Activated naive CD8-positive, alpha-beta T cell treated with anti-CD3 and anti-CD28 coated beads, Interleukin-2, amount 10 ng/mL, durations not matched to agents 7 days and 5 days (primary cell): ENCODE results near the gene LRCH1. TPM values are rescaled to one million over a fixed set of nuclear protein-coding genes. Genes with fewer than 3 reads are reported as not detected.

ENCODE experiments used
- ATAC-seq: fragments of 150-1000 bp; cut with Tn5 transposase; one replicate; pipeline ENCODE4 v1.10.0; 2021; ENCODE audit warnings: low read depth, moderate library complexity
- POLR2A ChIA-PET: fragments of 350-600 bp; sonication (Branson Sonifier 250); formaldehyde crosslinking; loops from one replicate; lab custom pipeline; 2021; ENCODE audit warnings: antibody characterized with exemption; lab: Charles Lee
- DNase-seq: peaks from one replicate; pipeline ENCODE4 v3.0.0; 2021
- H3K27ac Mint-ChIP-seq: one replicate; pipeline ENCODE4 v1.8.0; 2022; ENCODE audit warnings: mild to moderate bottlenecking, mixed read lengths
- H3K27me3 Mint-ChIP-seq: one replicate; pipeline ENCODE4 v1.8.0; 2022; ENCODE audit warnings: mild to moderate bottlenecking, moderate library complexity, mixed read lengths
- H3K36me3 Mint-ChIP-seq: one replicate; pipeline ENCODE4 v1.8.0; 2021; ENCODE audit warnings: mild to moderate bottlenecking, mixed read lengths
- H3K4me1 Mint-ChIP-seq: one replicate; pipeline ENCODE4 v1.8.0; 2021; ENCODE audit warnings: mixed read lengths
- H3K4me3 Mint-ChIP-seq: one replicate; pipeline ENCODE4 v1.8.0; 2022; ENCODE audit warnings: mild to moderate bottlenecking, moderate library complexity, mixed read lengths
- H3K9me3 Mint-ChIP-seq: one replicate; pipeline ENCODE4 v1.8.0; 2021; ENCODE audit warnings: mixed read lengths
- total RNA-seq, 2 experiments: library from RNA; stranded (reverse); gene quantifications; one replicate each; pipeline ENCODE4 v1.2.3, GENCODE V29; 2021

LRCH1 gene
- total RNA-seq, 2 experiments from 2014 or later, result 18.5 to 18.9 TPM

- Mint-ChIP-seq H3K4me1 (peaks cover 3% of the 10 kb centered on the region), H3K36me3 (no peaks in the 10 kb centered on the region), H3K9me3 (peaks cover 2% of the 10 kb centered on the region), H3K4me3 (no peak overlapping the region), H3K27ac (no peak overlapping the region), H3K27me3 (peaks cover 3% of the 10 kb centered on the region)
- ATAC-seq (no peak), DNase-seq (no peak)
- POLR2A ChIA-PET, result no interaction called here
Observed at GRCh38 chr13:46523972-46524752, 28.8 kb upstream of the LRCH1 start.

- ATAC-seq, result no peak
- POLR2A ChIA-PET, result no interaction called here
- no peaks in the 10 kb centered on the region for H3K4me1 Mint-ChIP-seq
- H3K4me3 Mint-ChIP-seq, result no peak overlapping the region
- H3K36me3 Mint-ChIP-seq, result no peaks in the 10 kb centered on the region
- no peak for DNase-seq
- peaks cover 3% of the 10 kb centered on the region for H3K27me3 Mint-ChIP-seq
- peaks cover 2% of the 10 kb centered on the region for H3K9me3 Mint-ChIP-seq
- H3K27ac Mint-ChIP-seq, result no peak overlapping the region
Observed at GRCh38 chr13:46526100-46526735, 26.8 kb upstream of the LRCH1 start.

GRCh38 chr13:46526740-46527139, 26.2 kb upstream of the LRCH1 start:
- no peaks in the 10 kb centered on the region for H3K9me3 Mint-ChIP-seq
- DNase-seq (no peak), ATAC-seq (no peak)
- H3K27me3 Mint-ChIP-seq, result peaks cover 3% of the 10 kb centered on the region
- no peaks in the 10 kb centered on the region for H3K36me3 Mint-ChIP-seq
- H3K4me3 Mint-ChIP-seq, result no peak overlapping the region
- no peak overlapping the region for H3K27ac Mint-ChIP-seq
- POLR2A ChIA-PET, result no interaction called here
- H3K4me1 Mint-ChIP-seq, result no peaks in the 10 kb centered on the region

- DNase-seq (no peak), ATAC-seq (no peak)
- Mint-ChIP-seq H3K4me1 (no peaks in the 10 kb centered on the region), H3K9me3 (no peaks in the 10 kb centered on the region), H3K27me3 (peaks cover 3% of the 10 kb centered on the region), H3K36me3 (no peaks in the 10 kb centered on the region), H3K27ac (no peak overlapping the region), H3K4me3 (no peak overlapping the region)
- POLR2A ChIA-PET, result no interaction called here
Observed at GRCh38 chr13:46527237-46527636, 25.7 kb upstream of the LRCH1 start.

- H3K4me1 Mint-ChIP-seq, result no peaks in the 10 kb centered on the region
- no peaks in the 10 kb centered on the region for H3K9me3 Mint-ChIP-seq
- DNase-seq (no peak), ATAC-seq (no peak)
- no peaks in the 10 kb centered on the region for H3K36me3 Mint-ChIP-seq
- H3K27me3 Mint-ChIP-seq, result peaks cover 4% of the 10 kb centered on the region
- H3K27ac Mint-ChIP-seq, result no peak overlapping the region
- no peak overlapping the region for H3K4me3 Mint-ChIP-seq
- POLR2A ChIA-PET, result no interaction called here
Observed at GRCh38 chr13:46529216-46529919, 23.6 kb upstream of the LRCH1 start.

GRCh38 chr13:46530084-46530935, 22.7 kb upstream of the LRCH1 start:
- H3K36me3 Mint-ChIP-seq, result no peaks in the 10 kb centered on the region
- H3K4me1 Mint-ChIP-seq, result no peaks in the 10 kb centered on the region
- ATAC-seq, result no peak
- H3K27ac Mint-ChIP-seq, result no peak overlapping the region
- H3K9me3 Mint-ChIP-seq, result no peaks in the 10 kb centered on the region
- POLR2A ChIA-PET, result no interaction called here
- H3K27me3 Mint-ChIP-seq, result peaks cover 4% of the 10 kb centered on the region
- no peak for DNase-seq
- no peak overlapping the region for H3K4me3 Mint-ChIP-seq

- Mint-ChIP-seq H3K27ac (no peak overlapping the region), H3K36me3 (no peaks in the 10 kb centered on the region), H3K9me3 (no peaks in the 10 kb centered on the region), H3K4me3 (no peak overlapping the region), H3K27me3 (peaks cover 4% of the 10 kb centered on the region), H3K4me1 (no peaks in the 10 kb centered on the region)
- ATAC-seq (no peak), DNase-seq (no peak)
- POLR2A ChIA-PET, result no interaction called here
Observed at GRCh38 chr13:46531953-46532352, 21.0 kb upstream of the LRCH1 start.

GRCh38 chr13:46535002-46535401, 18.0 kb upstream of the LRCH1 start:
- Mint-ChIP-seq H3K9me3 (no peaks in the 10 kb centered on the region), H3K36me3 (no peaks in the 10 kb centered on the region), H3K4me1 (no peaks in the 10 kb centered on the region), H3K27me3 (peaks cover 4% of the 10 kb centered on the region), H3K27ac (no peak overlapping the region), H3K4me3 (no peak overlapping the region)
- ATAC-seq (no peak), DNase-seq (no peak)
- POLR2A ChIA-PET, result no interaction called here

GRCh38 chr13:46535825-46536224, 17.1 kb upstream of the LRCH1 start:
- Mint-ChIP-seq H3K27ac (no peak overlapping the region), H3K27me3 (peaks cover 4% of the 10 kb centered on the region), H3K4me3 (no peak overlapping the region), H3K9me3 (no peaks in the 10 kb centered on the region), H3K36me3 (no peaks in the 10 kb centered on the region), H3K4me1 (no peaks in the 10 kb centered on the region)
- ATAC-seq, result no peak
- POLR2A ChIA-PET, result no interaction called here
- no peak for DNase-seq

- Mint-ChIP-seq H3K27ac (no peak overlapping the region), H3K36me3 (no peaks in the 10 kb centered on the region), H3K27me3 (peaks cover 4% of the 10 kb centered on the region), H3K4me3 (no peak overlapping the region), H3K9me3 (no peaks in the 10 kb centered on the region), H3K4me1 (no peaks in the 10 kb centered on the region)
- no peak for ATAC-seq
- DNase-seq, result no peak
- POLR2A ChIA-PET, result no interaction called here
Observed at GRCh38 chr13:46536341-46536740, 16.6 kb upstream of the LRCH1 start.

- no peaks in the 10 kb centered on the region for H3K9me3 Mint-ChIP-seq
- no peak for ATAC-seq
- DNase-seq, result no peak
- H3K4me1 Mint-ChIP-seq, result peaks cover 6% of the 10 kb centered on the region
- no peak overlapping the region for H3K27ac Mint-ChIP-seq
- no peaks in the 10 kb centered on the region for H3K27me3 Mint-ChIP-seq
- no peaks in the 10 kb centered on the region for H3K36me3 Mint-ChIP-seq
- H3K4me3 Mint-ChIP-seq, result no peak overlapping the region
- POLR2A ChIA-PET, result interaction anchor here (0.7 kb wide), 1 partner anchor 374 kb away, joined by 3 read pairs; no protein-coding TSS in a partner anchor
Observed at GRCh38 chr13:46539231-46539630, 13.7 kb upstream of the LRCH1 start.

GRCh38 chr13:46541210-46541609, 11.8 kb upstream of the LRCH1 start:
- peaks cover 2% of the 10 kb centered on the region for H3K27me3 Mint-ChIP-seq
- ATAC-seq (no peak), DNase-seq (no peak)
- H3K9me3 Mint-ChIP-seq, result no peaks in the 10 kb centered on the region
- H3K4me3 Mint-ChIP-seq, result no peak overlapping the region
- POLR2A ChIA-PET, result no interaction called here
- peaks cover 6% of the 10 kb centered on the region for H3K4me1 Mint-ChIP-seq
- H3K36me3 Mint-ChIP-seq, result no peaks in the 10 kb centered on the region
- no peak overlapping the region for H3K27ac Mint-ChIP-seq

GRCh38 chr13:46542833-46543232, 10.1 kb upstream of the LRCH1 start:
- Mint-ChIP-seq H3K9me3 (no peaks in the 10 kb centered on the region), H3K27ac (no peak overlapping the region), H3K4me3 (no peak overlapping the region), H3K27me3 (peaks cover 2% of the 10 kb centered on the region), H3K4me1 (peaks cover 6% of the 10 kb centered on the region), H3K36me3 (no peaks in the 10 kb centered on the region)
- ATAC-seq, result no peak
- POLR2A ChIA-PET, result no interaction called here
- no peak for DNase-seq
